Measurements from ENCODE around the gene PTPN14. TPM values are rescaled to one million over a fixed set of nuclear protein-coding genes. Genes with fewer than 3 reads are reported as not detected.

Gene PTPN14
- total and polyA plus RNA-seq, 2 experiments from 2014 or later: 18.7 to 70.2 TPM

DNA sequence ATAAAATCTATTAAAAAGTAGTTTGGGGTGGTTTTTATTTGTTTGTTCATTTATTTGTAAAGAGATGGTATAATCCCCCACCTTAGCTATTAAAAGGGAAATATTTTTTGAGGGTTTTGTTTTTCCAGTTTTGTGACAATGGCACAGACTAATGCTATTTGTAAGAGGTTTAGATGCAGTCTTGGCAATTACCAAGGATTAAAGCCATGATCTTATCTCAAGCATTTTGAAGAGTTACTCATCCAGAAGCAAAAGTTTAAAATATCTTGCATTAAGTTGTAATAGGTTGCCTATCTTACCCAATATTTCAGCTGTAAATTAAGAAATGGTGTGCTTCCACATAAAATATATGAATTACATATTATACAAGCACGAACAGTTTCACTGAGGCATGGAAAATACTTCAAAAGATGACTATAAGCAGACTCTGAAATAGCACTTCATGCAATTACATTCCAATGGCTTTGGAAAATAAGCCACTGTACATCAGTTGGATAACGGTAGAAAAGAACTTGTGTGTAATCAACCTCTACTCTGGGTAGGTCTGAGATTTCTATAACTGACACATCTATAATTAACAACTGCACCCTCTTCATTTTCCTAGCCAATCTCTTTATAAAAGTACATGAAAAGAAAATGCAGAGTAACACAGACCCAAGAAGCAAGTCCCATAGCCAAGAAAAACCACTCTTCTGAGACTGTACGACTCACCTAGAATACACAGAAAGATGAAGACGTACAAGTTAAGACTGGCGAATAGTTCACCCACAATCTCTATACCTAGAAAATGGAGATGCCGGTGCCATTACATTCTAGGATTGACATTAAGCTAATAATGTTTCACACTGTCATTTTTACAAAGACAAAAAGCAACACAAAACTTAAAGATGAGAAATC is 95.2 kb downstream of the PTPN14 start:
- H3K4me3 ChIP-seq: no peak overlapping the region
- no peaks in the 10 kb centered on the region for H3F3A ChIP-seq (replicated peaks; ENCODE audit: low read depth)
- Mint-ChIP-seq H3K4me1 (peaks cover 51% of the 10 kb centered on the region), H3K36me3 (ENCODE audit: low read depth) (no peaks in the 10 kb centered on the region), H3K27ac (no peak overlapping the region), H3K9me3 (no peaks in the 10 kb centered on the region), H3K4me3 (no peak overlapping the region), H3K27me3 (ENCODE audit: insufficient read depth, low read depth, poor library complexity) (no peaks in the 10 kb centered on the region)
- H2AFZ ChIP-seq: no peak overlapping the region
- no peak overlapping the region for H3K4me2 ChIP-seq
- no peak overlapping the region for H3K27ac ChIP-seq (ENCODE audit: low read depth)
- H3K79me2 ChIP-seq (replicated peaks; ENCODE audit: insufficient read depth): peaks cover 81% of the 10 kb centered on the region
- no peaks in the 10 kb centered on the region for H3K27me3 ChIP-seq (ENCODE audit: insufficient read depth)
- peaks cover 53% of the 10 kb centered on the region for H3K4me1 ChIP-seq (ENCODE audit: insufficient read depth)
- no peaks in the 10 kb centered on the region for H3K36me3 ChIP-seq (ENCODE audit: insufficient read depth)
- H3K9me2 ChIP-seq (ENCODE audit: insufficient read depth): no peaks in the 10 kb centered on the region
- ATAC-seq: no peak
- no peaks in the 10 kb centered on the region for H4K20me1 ChIP-seq (replicated peaks; ENCODE audit: insufficient read depth)
- TF ChIP-seq, protein P1, sequence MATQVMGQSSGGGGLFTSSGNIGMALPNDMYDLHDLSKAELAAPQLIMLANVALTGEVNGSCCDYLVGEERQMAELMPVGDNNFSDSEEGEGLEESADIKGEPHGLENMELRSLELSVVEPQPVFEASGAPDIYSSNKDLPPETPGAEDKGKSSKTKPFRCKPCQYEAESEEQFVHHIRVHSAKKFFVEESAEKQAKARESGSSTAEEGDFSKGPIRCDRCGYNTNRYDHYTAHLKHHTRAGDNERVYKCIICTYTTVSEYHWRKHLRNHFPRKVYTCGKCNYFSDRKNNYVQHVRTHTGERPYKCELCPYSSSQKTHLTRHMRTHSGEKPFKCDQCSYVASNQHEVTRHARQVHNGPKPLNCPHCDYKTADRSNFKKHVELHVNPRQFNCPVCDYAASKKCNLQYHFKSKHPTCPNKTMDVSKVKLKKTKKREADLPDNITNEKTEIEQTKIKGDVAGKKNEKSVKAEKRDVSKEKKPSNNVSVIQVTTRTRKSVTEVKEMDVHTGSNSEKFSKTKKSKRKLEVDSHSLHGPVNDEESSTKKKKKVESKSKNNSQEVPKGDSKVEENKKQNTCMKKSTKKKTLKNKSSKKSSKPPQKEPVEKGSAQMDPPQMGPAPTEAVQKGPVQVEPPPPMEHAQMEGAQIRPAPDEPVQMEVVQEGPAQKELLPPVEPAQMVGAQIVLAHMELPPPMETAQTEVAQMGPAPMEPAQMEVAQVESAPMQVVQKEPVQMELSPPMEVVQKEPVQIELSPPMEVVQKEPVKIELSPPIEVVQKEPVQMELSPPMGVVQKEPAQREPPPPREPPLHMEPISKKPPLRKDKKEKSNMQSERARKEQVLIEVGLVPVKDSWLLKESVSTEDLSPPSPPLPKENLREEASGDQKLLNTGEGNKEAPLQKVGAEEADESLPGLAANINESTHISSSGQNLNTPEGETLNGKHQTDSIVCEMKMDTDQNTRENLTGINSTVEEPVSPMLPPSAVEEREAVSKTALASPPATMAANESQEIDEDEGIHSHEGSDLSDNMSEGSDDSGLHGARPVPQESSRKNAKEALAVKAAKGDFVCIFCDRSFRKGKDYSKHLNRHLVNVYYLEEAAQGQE (IDR thresholded peaks at IDR 0.05; ENCODE audit: unreplicated experiment): no peak
- TF ChIP-seq EZH2 (IDR thresholded peaks at IDR 0.05; ENCODE audit: low read depth, unreplicated experiment) (no peak), STAT1 (IDR thresholded peaks at IDR 0.05; ENCODE audit: unreplicated experiment) (no peak), CREB1 (CRISPR knock-in tag; IDR thresholded peaks at IDR 0.05; ENCODE audit: low read depth) (no peak), ZNF331 (CRISPR knock-in tag; IDR thresholded peaks at IDR 0.05; ENCODE audit: low read depth) (no peak), POLR2AphosphoS5 (IDR thresholded peaks at IDR 0.05; ENCODE audit: low read depth) (no peak), ZNF114 (CRISPR knock-in tag; IDR thresholded peaks at IDR 0.05) (no peak), NANOG (IDR thresholded peaks at IDR 0.05; ENCODE audit: borderline replicate concordance) (no peak), JUNB (IDR thresholded peaks at IDR 0.05; ENCODE audit: unreplicated experiment) (no peak), EZH2phosphoT487 (IDR thresholded peaks at IDR 0.05; ENCODE audit: unreplicated experiment) (no peak)
- TF ChIP-seq, protein P2, sequence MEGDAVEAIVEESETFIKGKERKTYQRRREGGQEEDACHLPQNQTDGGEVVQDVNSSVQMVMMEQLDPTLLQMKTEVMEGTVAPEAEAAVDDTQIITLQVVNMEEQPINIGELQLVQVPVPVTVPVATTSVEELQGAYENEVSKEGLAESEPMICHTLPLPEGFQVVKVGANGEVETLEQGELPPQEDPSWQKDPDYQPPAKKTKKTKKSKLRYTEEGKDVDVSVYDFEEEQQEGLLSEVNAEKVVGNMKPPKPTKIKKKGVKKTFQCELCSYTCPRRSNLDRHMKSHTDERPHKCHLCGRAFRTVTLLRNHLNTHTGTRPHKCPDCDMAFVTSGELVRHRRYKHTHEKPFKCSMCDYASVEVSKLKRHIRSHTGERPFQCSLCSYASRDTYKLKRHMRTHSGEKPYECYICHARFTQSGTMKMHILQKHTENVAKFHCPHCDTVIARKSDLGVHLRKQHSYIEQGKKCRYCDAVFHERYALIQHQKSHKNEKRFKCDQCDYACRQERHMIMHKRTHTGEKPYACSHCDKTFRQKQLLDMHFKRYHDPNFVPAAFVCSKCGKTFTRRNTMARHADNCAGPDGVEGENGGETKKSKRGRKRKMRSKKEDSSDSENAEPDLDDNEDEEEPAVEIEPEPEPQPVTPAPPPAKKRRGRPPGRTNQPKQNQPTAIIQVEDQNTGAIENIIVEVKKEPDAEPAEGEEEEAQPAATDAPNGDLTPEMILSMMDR (conservative IDR thresholded peaks at IDR 0.05; ENCODE audit: low read depth in 2 of 2): no peak
- TF ChIP-seq, protein P3, sequence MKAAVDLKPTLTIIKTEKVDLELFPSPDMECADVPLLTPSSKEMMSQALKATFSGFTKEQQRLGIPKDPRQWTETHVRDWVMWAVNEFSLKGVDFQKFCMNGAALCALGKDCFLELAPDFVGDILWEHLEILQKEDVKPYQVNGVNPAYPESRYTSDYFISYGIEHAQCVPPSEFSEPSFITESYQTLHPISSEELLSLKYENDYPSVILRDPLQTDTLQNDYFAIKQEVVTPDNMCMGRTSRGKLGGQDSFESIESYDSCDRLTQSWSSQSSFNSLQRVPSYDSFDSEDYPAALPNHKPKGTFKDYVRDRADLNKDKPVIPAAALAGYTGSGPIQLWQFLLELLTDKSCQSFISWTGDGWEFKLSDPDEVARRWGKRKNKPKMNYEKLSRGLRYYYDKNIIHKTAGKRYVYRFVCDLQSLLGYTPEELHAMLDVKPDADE (IDR thresholded peaks at IDR 0.05): no peak
- TF ChIP-seq, protein P4, sequence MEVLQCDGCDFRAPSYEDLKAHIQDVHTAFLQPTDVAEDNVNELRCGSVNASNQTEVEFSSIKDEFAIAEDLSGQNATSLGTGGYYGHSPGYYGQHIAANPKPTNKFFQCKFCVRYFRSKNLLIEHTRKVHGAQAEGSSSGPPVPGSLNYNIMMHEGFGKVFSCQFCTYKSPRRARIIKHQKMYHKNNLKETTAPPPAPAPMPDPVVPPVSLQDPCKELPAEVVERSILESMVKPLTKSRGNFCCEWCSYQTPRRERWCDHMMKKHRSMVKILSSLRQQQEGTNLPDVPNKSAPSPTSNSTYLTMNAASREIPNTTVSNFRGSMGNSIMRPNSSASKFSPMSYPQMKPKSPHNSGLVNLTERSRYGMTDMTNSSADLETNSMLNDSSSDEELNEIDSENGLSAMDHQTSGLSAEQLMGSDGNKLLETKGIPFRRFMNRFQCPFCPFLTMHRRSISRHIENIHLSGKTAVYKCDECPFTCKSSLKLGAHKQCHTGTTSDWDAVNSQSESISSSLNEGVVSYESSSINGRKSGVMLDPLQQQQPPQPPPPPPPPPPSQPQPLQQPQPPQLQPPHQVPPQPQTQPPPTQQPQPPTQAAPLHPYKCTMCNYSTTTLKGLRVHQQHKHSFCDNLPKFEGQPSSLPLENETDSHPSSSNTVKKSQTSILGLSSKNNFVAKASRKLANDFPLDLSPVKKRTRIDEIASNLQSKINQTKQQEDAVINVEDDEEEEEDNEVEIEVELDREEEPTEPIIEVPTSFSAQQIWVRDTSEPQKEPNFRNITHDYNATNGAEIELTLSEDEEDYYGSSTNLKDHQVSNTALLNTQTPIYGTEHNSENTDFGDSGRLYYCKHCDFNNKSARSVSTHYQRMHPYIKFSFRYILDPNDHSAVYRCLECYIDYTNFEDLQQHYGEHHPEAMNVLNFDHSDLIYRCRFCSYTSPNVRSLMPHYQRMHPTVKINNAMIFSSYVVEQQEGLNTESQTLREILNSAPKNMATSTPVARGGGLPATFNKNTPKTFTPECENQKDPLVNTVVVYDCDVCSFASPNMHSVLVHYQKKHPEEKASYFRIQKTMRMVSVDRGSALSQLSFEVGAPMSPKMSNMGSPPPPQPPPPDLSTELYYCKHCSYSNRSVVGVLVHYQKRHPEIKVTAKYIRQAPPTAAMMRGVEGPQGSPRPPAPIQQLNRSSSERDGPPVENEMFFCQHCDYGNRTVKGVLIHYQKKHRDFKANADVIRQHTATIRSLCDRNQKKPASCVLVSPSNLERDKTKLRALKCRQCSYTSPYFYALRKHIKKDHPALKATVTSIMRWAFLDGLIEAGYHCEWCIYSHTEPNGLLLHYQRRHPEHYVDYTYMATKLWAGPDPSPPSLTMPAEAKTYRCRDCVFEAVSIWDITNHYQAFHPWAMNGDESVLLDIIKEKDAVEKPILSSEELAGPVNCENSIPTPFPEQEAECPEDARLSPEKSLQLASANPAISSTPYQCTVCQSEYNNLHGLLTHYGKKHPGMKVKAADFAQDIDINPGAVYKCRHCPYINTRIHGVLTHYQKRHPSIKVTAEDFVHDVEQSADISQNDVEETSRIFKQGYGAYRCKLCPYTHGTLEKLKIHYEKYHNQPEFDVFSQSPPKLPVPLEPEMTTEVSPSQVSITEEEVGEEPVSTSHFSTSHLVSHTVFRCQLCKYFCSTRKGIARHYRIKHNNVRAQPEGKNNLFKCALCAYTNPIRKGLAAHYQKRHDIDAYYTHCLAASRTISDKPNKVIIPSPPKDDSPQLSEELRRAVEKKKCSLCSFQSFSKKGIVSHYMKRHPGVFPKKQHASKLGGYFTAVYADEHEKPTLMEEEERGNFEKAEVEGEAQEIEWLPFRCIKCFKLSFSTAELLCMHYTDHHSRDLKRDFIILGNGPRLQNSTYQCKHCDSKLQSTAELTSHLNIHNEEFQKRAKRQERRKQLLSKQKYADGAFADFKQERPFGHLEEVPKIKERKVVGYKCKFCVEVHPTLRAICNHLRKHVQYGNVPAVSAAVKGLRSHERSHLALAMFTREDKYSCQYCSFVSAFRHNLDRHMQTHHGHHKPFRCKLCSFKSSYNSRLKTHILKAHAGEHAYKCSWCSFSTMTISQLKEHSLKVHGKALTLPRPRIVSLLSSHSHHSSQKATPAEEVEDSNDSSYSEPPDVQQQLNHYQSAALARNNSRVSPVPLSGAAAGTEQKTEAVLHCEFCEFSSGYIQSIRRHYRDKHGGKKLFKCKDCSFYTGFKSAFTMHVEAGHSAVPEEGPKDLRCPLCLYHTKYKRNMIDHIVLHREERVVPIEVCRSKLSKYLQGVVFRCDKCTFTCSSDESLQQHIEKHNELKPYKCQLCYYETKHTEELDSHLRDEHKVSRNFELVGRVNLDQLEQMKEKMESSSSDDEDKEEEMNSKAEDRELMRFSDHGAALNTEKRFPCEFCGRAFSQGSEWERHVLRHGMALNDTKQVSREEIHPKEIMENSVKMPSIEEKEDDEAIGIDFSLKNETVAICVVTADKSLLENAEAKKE (CRISPR knock-in tag; IDR thresholded peaks at IDR 0.05): no peak
- no peak for DNase-seq (ENCODE audit: low spot score)

Data from GM23338 (cell line).